Amniotic stem cell (primary cell): Measurements from ENCODE around the gene CTBP2.

Experiments used
- DNase-seq: peaks from one replicate; lab custom pipeline; 2025; lab: John Stamatoyannopoulos, UW

CTBP2 gene

GRCh38 chr10:125144693-125145623 is 15.4 kb downstream of the CTBP2 start:
- DNase-seq, result no peak

- DNase-seq, result no peak
Observed at GRCh38 chr10:125144206-125144605, 16.2 kb downstream of the CTBP2 start.

GRCh38 chr10:125142946-125143345 is 17.4 kb downstream of the CTBP2 start:
- DNase-seq, result no peak

GRCh38 chr10:125141860-125142484 is 18.4 kb downstream of the CTBP2 start:
- no peak for DNase-seq

- no peak for DNase-seq
Observed at GRCh38 chr10:125141150-125141859, 19.1 kb downstream of the CTBP2 start.

- no peak for DNase-seq
Observed at GRCh38 chr10:125140151-125140550, 20.2 kb downstream of the CTBP2 start.

GRCh38 chr10:125137601-125138438 is 22.5 kb downstream of the CTBP2 start:
- DNase-seq, result no peak

GRCh38 chr10:125136087-125136486 is 24.3 kb downstream of the CTBP2 start:
- DNase-seq, result no peak

- no peak for DNase-seq
Observed at GRCh38 chr10:125135771-125136035, 24.7 kb downstream of the CTBP2 start.

GRCh38 chr10:125134916-125135770 is 25.2 kb downstream of the CTBP2 start:
- no peak for DNase-seq

GRCh38 chr10:125134483-125134848 is 25.9 kb downstream of the CTBP2 start:
- no peak for DNase-seq

- DNase-seq, result no peak
Observed at GRCh38 chr10:125133696-125134482, 26.5 kb downstream of the CTBP2 start.

- no peak for DNase-seq
Observed at GRCh38 chr10:125132344-125132743, 28.0 kb downstream of the CTBP2 start.

GRCh38 chr10:125130916-125131315 is 29.4 kb downstream of the CTBP2 start:
- DNase-seq, result no peak

GRCh38 chr10:125130260-125130659 is 30.1 kb downstream of the CTBP2 start:
- no peak for DNase-seq

- no peak for DNase-seq
Observed at GRCh38 chr10:125129076-125129458, 31.3 kb downstream of the CTBP2 start.

- no peak for DNase-seq
Observed at GRCh38 chr10:125128397-125129075, 31.8 kb downstream of the CTBP2 start.

- DNase-seq, result no peak
Observed at GRCh38 chr10:125127986-125128385, 32.4 kb downstream of the CTBP2 start.

- DNase-seq, result no peak
Observed at GRCh38 chr10:125127110-125127509, 33.3 kb downstream of the CTBP2 start.
